Neutrophil (primary cell): Measurements from ENCODE around the gene ZMAT3.
"Not testable (repeated sequence)": the region's sequence is repeated elsewhere in the genome, so short reads cannot be mapped to it uniquely, and the experiment has no call there.

ENCODE experiments used
- H3K27ac ChIP-seq: fragments of 200-600 bp; sonication (generic); 2 replicates; pipeline ENCODE4 v1.5.1; 2016; ENCODE audit warnings: mild to moderate bottlenecking, moderate library complexity
- H3K27me3 ChIP-seq: fragments of 200-600 bp; sonication (generic); 2 replicates; pipeline ENCODE4 v1.6.0; 2016; ENCODE audit warnings: mild to moderate bottlenecking
- H3K36me3 ChIP-seq: fragments of 200-600 bp; sonication (generic); 2 replicates; pipeline ENCODE4 v1.5.1; 2017
- H3K4me1 ChIP-seq, 2 experiments: fragments of 200-600 bp in 1 of 2; sonication (generic) in 1 of 2; 1 replicate in 1 of 2; 2 replicates in 1 of 2; pipeline versions ENCODE4 v1.5.1 to v1.6.1; 2013 to 2016; ENCODE audit warnings: low read depth in 1 of 2, low read length in 1 of 2, mild to moderate bottlenecking in 1 of 2, moderate library complexity in 1 of 2; ENCODE audit not compliant: control insufficient read depth in 1 of 2, insufficient read depth in 1 of 2
- H3K4me3 ChIP-seq, 2 experiments: fragments of 200-600 bp in 1 of 2; sonication (generic) in 1 of 2; 1 replicate in 1 of 2; 2 replicates in 1 of 2; pipeline ENCODE4 v1.5.1; 2013 to 2016; ENCODE audit warnings: low read depth in 1 of 2, low read length in 1 of 2, mild to moderate bottlenecking in 1 of 2, moderate library complexity in 1 of 2
- H3K9me3 ChIP-seq: fragments of 200-600 bp; sonication (generic); 2 replicates; pipeline ENCODE4 v1.5.1; 2016
- TF ChIP-seq, protein P1 (sequence below): fragments of 200-600 bp; sonication (generic); IDR thresholded peaks from 2 replicates; pipeline ENCODE4 v1.5.1; 2016; ENCODE audit warnings: antibody characterized with exemption

The ZMAT3 gene

DNA sequence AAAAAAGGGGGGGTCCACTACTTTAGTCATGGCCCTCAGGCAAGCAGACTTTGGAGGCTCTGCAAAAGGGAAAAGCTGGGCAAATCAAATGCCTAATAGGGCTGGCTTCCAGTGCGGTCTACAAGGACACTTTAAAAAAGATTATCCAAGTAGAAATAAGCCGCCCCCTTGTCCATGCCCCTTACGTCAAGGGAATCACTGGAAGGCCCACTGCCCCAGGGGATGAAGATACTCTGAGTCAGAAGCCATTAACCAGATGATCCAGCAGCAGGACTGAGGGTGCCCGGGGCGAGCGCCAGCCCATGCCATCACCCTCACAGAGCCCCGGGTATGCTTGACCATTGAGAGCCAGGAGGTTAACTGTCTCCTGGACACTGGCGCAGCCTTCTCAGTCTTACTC is 15.3 kb downstream of the ZMAT3 start:
- H3K36me3 ChIP-seq = no peaks in the 10 kb centered on the region
- TF ChIP-seq, protein P1, sequence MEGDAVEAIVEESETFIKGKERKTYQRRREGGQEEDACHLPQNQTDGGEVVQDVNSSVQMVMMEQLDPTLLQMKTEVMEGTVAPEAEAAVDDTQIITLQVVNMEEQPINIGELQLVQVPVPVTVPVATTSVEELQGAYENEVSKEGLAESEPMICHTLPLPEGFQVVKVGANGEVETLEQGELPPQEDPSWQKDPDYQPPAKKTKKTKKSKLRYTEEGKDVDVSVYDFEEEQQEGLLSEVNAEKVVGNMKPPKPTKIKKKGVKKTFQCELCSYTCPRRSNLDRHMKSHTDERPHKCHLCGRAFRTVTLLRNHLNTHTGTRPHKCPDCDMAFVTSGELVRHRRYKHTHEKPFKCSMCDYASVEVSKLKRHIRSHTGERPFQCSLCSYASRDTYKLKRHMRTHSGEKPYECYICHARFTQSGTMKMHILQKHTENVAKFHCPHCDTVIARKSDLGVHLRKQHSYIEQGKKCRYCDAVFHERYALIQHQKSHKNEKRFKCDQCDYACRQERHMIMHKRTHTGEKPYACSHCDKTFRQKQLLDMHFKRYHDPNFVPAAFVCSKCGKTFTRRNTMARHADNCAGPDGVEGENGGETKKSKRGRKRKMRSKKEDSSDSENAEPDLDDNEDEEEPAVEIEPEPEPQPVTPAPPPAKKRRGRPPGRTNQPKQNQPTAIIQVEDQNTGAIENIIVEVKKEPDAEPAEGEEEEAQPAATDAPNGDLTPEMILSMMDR = no peak

DNA sequence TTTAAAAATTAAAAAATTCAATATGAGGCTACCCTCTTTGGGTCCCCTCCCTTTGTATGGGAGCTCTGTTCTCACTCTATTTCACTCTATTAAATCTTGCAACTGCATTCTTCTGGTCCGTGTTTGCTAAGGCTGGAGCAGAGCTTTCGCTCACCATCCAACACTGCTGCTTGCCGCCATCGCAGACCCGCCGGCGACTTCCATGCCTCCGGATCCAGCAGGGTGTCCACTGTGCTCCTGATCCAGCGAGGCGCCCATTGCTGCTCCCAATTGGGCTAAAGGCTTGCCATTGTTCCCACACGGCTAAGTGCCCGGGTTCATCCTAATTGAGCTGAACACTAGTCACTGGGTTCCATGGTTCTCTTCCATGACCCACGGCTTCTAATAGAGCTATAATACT is 17.0 kb downstream of the ZMAT3 start:
- H3K4me1 ChIP-seq, H3K36me3 ChIP-seq, H3K9me3 ChIP-seq, H3K27me3 ChIP-seq, H3K4me3 ChIP-seq, H3K27ac ChIP-seq: not testable (repeated sequence)

More for the DNA sequence above, 15.3 kb downstream of the ZMAT3 start:
- Histone ChIP-seq H3K4me1 (no peaks in the 10 kb centered on the region), H3K9me3 (no peaks in the 10 kb centered on the region), H3K27me3 (no peaks in the 10 kb centered on the region), H3K27ac (no peak overlapping the region), H3K4me3 (no peak overlapping the region)

DNA sequence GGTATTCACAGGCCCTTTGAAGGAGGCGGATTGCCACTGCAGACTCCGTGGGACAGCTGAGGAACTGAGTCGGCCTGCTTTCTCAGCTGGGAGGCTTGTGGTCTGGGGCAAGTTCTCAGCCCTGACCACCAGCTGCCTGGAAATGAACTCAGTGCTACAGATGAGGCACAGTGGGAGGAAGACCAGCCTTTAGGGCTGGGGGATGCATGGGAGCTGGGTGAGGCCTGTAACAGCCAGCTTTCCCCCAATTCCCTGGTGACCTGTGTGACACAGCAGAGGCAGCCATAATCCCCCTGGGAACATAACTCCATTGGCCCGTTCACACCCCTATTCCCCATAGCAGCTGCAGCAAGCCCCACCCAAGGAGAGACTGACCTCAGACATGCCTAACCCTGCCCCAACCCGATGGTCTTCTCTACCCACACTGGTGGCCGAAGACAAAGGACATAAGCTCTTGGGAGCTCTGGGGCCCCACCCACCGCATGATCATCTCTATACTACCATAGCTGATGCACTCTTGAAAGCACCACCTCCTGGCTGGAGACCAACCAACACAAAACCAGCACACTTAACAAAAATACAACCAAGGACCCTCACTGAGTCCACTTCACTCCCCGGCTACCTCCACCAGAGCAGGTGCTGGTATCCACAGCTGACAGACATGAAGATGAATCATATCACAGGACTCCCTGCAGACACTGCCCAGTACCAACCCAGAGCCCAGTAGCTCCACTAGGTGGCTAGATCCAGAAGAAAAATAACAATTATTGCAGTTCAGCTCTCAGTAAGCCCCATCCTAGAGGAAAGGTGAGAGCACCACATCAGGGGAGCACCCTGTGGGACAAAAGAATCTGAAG is 24.9 kb downstream of the ZMAT3 start:
- Histone ChIP-seq H3K4me3 (no peak overlapping the region), H3K36me3 (no peaks in the 10 kb centered on the region), H3K27me3 (no peaks in the 10 kb centered on the region), H3K4me1 (no peaks in the 10 kb centered on the region), H3K9me3 (no peaks in the 10 kb centered on the region), H3K27ac (no peak overlapping the region)
- TF ChIP-seq, protein P1 = no peak

DNA sequence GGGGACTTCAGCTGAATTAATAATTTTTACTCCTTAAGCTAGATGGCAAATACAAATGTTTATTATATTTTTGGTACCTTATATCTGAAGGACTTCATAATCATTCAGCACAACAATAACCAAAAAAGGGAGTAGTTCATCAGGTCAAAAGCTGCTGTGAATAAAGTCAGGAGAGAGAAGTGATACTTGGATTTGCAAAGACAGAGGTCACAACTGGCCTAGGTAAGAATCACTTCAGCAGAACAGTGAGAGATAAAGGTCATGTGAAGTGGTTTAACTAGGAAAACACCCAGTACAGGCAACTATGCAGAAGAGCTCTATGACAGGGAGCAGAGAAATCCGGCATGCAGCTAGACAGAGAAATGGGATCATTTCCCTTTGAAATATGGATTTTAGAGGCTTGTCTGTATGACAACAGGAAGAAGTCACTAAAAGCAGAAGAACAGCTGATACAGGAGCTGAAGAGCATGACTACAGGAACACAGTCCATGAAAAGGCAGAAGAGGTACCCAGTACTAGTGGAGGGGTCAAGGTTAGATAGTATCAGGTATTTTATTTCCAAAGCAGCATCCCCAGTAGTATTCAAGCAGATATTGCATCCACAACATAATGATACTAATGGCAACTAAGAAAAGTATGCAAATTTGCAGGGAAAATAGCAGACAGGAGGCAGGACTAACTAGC is 25.7 kb downstream of the ZMAT3 start:
- Histone ChIP-seq H3K36me3 (no peaks in the 10 kb centered on the region), H3K4me3 (no peak overlapping the region), H3K4me1 (no peaks in the 10 kb centered on the region), H3K27me3 (no peaks in the 10 kb centered on the region), H3K9me3 (no peaks in the 10 kb centered on the region), H3K27ac (no peak overlapping the region)
- TF ChIP-seq, protein P1 = no peak

DNA sequence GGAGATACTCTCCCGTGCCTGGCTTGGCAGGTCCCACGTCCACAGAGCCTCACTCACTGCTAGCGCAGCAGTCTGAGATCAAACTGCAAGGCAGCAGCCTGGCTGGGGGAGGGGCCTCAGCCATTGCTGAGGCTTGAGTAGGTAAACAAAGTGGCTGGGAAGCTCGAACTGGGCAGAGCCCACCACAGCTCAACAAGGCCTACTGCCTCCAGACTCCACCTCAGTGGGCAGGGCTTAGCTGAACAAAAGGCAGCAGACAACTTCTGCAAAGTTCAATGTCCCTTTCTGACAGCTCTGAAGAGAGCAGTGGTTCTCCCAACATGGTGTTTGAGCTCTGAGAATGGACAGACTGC is 32.7 kb downstream of the ZMAT3 start:
- not testable (repeated sequence) for H3K4me1 ChIP-seq, H3K27ac ChIP-seq, H3K36me3 ChIP-seq, H3K4me3 ChIP-seq, H3K27me3 ChIP-seq, H3K9me3 ChIP-seq

DNA sequence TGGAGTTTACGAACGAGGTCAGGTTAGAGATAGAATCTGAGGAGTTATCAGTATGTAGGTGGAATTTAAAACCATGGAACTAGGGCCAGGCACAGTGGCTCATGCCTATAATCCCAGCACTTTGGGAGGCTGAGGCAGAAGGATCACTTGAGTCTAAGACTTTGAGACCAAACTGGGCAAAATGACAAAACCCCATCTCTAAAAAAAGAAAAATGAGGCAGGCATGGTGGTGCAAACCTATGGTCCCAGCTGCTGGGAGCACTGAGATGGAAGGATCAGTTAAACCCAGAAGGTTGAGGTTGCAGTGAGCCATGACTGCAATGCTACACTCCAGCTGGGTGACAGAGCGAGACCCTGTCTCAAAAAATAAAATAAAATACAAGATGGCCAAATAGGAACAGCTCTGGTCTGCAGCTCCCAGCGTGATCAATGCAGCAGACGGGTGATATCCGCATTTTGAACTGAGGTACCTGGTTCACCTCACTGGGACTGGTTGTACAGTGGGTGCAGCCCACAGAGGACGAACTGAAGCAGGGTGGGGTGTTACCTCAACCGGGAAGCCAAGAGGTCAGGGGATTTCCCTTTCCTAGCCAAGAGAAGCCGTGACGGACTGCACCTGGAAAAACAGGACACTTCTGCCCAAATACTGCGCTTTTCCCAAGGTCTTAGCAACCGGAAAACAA is 33.3 kb downstream of the ZMAT3 start:
- Histone ChIP-seq H3K4me3 (no peak overlapping the region), H3K36me3 (no peaks in the 10 kb centered on the region)
- TF ChIP-seq, protein P1 = no peak

More for the DNA sequence above, 33.3 kb downstream of the ZMAT3 start:
- H3K9me3 ChIP-seq = no peaks in the 10 kb centered on the region
- H3K4me1 ChIP-seq = no peaks in the 10 kb centered on the region
- H3K27ac ChIP-seq = no peak overlapping the region
- no peaks in the 10 kb centered on the region for H3K27me3 ChIP-seq
